ENCODE results near the gene SLC15A3.
"Not testable (repeated sequence)": the region's sequence is repeated elsewhere in the genome, so short reads cannot be mapped to it uniquely, and the experiment has no call there.

The SLC15A3 gene

GRCh38 chr11:60914633-60915247 is 37.2 kb downstream of the SLC15A3 start:
- no CpG with 5 or more reads among the region's 31 CpGs for WGBS (ENCODE audit: insufficient coverage, insufficient read length)
- no peaks in the 10 kb centered on the region for H3K9me3 ChIP-seq (ENCODE audit: control insufficient read depth, insufficient read depth, low read length)
- DNase-seq (ENCODE audit: low read depth, low spot score) = no peak

GRCh38 chr11:60913793-60914632 is 38.0 kb downstream of the SLC15A3 start, which contains the start of gene TMEM109:
Gene TMEM109 (plus strand): TSS chr11:60914158. CDS start chr11:60919694, 5,536 bp downstream.
- no peaks in the 10 kb centered on the region for H3K36me3 ChIP-seq (ENCODE audit: control insufficient read depth, insufficient read depth, low read length)
- no peak within 1 kb of the TSS for H3K27ac ChIP-seq (ENCODE audit: low read length)
- no CpG with 5 or more reads among the region's 70 CpGs for WGBS (ENCODE audit: insufficient coverage, insufficient read length)
- H3K9me3 ChIP-seq (ENCODE audit: control insufficient read depth, insufficient read depth, low read length) = no peaks in the 10 kb centered on the region
- peak; percentile 58 for DNase-seq (ENCODE audit: low read depth, low spot score)
- no peaks in the 10 kb centered on the region for H3K27me3 ChIP-seq (ENCODE audit: control insufficient read depth, insufficient read depth, low read length)
- peak within 1 kb of the TSS; percentile 33; the same call in 1 of the 2 replicates for H3K4me3 ChIP-seq (ENCODE audit: low read length)
- H3K4me1 ChIP-seq (ENCODE audit: control insufficient read depth, insufficient read depth, low read length) = peaks cover 6% of the 10 kb centered on the region

More at GRCh38 chr11:60914633-60915247, 37.2 kb downstream of the SLC15A3 start:
- Histone ChIP-seq H3K4me1 (ENCODE audit: control insufficient read depth, insufficient read depth, low read length) (peaks cover 6% of the 10 kb centered on the region), H3K36me3 (ENCODE audit: control insufficient read depth, insufficient read depth, low read length) (no peaks in the 10 kb centered on the region), H3K27ac (ENCODE audit: low read length) (no peak overlapping the region), H3K27me3 (ENCODE audit: control insufficient read depth, insufficient read depth, low read length) (no peaks in the 10 kb centered on the region), H3K4me3 (ENCODE audit: low read length) (peak overlapping the region; percentile 33; the same call in 1 of the 2 replicates)

GRCh38 chr11:60912851-60913528 is 39.0 kb downstream of the SLC15A3 start:
- Histone ChIP-seq H3K4me3 (ENCODE audit: low read length) (no peak overlapping the region; the same call in 1 of the 2 replicates), H3K9me3 (ENCODE audit: control insufficient read depth, insufficient read depth, low read length) (no peaks in the 10 kb centered on the region), H3K36me3 (ENCODE audit: control insufficient read depth, insufficient read depth, low read length) (no peaks in the 10 kb centered on the region), H3K27ac (ENCODE audit: low read length) (no peak overlapping the region), H3K27me3 (ENCODE audit: control insufficient read depth, insufficient read depth, low read length) (no peaks in the 10 kb centered on the region), H3K4me1 (ENCODE audit: control insufficient read depth, insufficient read depth, low read length) (peaks cover 5% of the 10 kb centered on the region; the same call in 1 of the 2 replicates)
- WGBS (ENCODE audit: insufficient coverage, insufficient read length) = no CpG with 5 or more reads among the region's 22 CpGs
- no peak for DNase-seq (ENCODE audit: low read depth, low spot score)

- 100% methylated on average over 1 of the region's 12 CpGs for WGBS (ENCODE audit: insufficient coverage, insufficient read length)
- Histone ChIP-seq H3K4me1 (ENCODE audit: control insufficient read depth, insufficient read depth, low read length) (peaks cover 5% of the 10 kb centered on the region; the same call in 1 of the 2 replicates), H3K27me3 (ENCODE audit: control insufficient read depth, insufficient read depth, low read length) (no peaks in the 10 kb centered on the region)
These were observed 39.6 kb downstream of the SLC15A3 start for GRCh38 chr11:60912223-60912850.

GRCh38 chr11:60910711-60911380 is 41.1 kb downstream of the SLC15A3 start:
- no peaks in the 10 kb centered on the region for H3K36me3 ChIP-seq (ENCODE audit: control insufficient read depth, insufficient read depth, low read length)
- H3K9me3 ChIP-seq (ENCODE audit: control insufficient read depth, insufficient read depth, low read length) = no peaks in the 10 kb centered on the region
- WGBS (ENCODE audit: insufficient coverage, insufficient read length) = no CpG with 5 or more reads among the region's 5 CpGs
- no peak for DNase-seq (ENCODE audit: low read depth, low spot score)
- no peaks in the 10 kb centered on the region for H3K27me3 ChIP-seq (ENCODE audit: control insufficient read depth, insufficient read depth, low read length)
- H3K27ac ChIP-seq (ENCODE audit: low read length) = no peak overlapping the region
- no peak overlapping the region for H3K4me3 ChIP-seq (ENCODE audit: low read length)
- peaks cover 5% of the 10 kb centered on the region; the same call in 1 of the 2 replicates for H3K4me1 ChIP-seq (ENCODE audit: control insufficient read depth, insufficient read depth, low read length)

More at GRCh38 chr11:60912223-60912850, 39.6 kb downstream of the SLC15A3 start:
- DNase-seq (ENCODE audit: low read depth, low spot score) = no peak
- Histone ChIP-seq H3K9me3 (ENCODE audit: control insufficient read depth, insufficient read depth, low read length) (no peaks in the 10 kb centered on the region), H3K4me3 (ENCODE audit: low read length) (no peak overlapping the region; the same call in 1 of the 2 replicates), H3K27ac (ENCODE audit: low read length) (no peak overlapping the region), H3K36me3 (ENCODE audit: control insufficient read depth, insufficient read depth, low read length) (no peaks in the 10 kb centered on the region)

- no CpG with 5 or more reads among the region's 3 CpGs for WGBS (ENCODE audit: insufficient coverage, insufficient read length)
- H3K27ac ChIP-seq (ENCODE audit: low read length) = no peak overlapping the region
- no peak for DNase-seq (ENCODE audit: low read depth, low spot score)
These were observed 41.7 kb downstream of the SLC15A3 start for GRCh38 chr11:60910281-60910687.

GRCh38 chr11:60909680-60910280 is 42.2 kb downstream of the SLC15A3 start:
- DNase-seq (ENCODE audit: low read depth, low spot score); H3K27me3 ChIP-seq (ENCODE audit: control insufficient read depth, insufficient read depth, low read length); H3K4me3 ChIP-seq (ENCODE audit: low read length); H3K9me3 ChIP-seq (ENCODE audit: control insufficient read depth, insufficient read depth, low read length); H3K27ac ChIP-seq (ENCODE audit: low read length); H3K4me1 ChIP-seq (ENCODE audit: control insufficient read depth, insufficient read depth, low read length); H3K36me3 ChIP-seq (ENCODE audit: control insufficient read depth, insufficient read depth, low read length): not testable (repeated sequence)
- no CpG with 5 or more reads among the region's 3 CpGs for WGBS (ENCODE audit: insufficient coverage, insufficient read length)

More at GRCh38 chr11:60910281-60910687, 41.7 kb downstream of the SLC15A3 start:
- Histone ChIP-seq H3K9me3 (ENCODE audit: control insufficient read depth, insufficient read depth, low read length) (no peaks in the 10 kb centered on the region), H3K27me3 (ENCODE audit: control insufficient read depth, insufficient read depth, low read length) (no peaks in the 10 kb centered on the region), H3K36me3 (ENCODE audit: control insufficient read depth, insufficient read depth, low read length) (no peaks in the 10 kb centered on the region), H3K4me1 (ENCODE audit: control insufficient read depth, insufficient read depth, low read length) (0 out of 2 replicates have a peak, but pooled peaks cover 3% of the 10 kb centered on the region), H3K4me3 (ENCODE audit: low read length) (no peak overlapping the region)

- no CpG with 5 or more reads among the region's 1 CpG for WGBS (ENCODE audit: insufficient coverage, insufficient read length)
- no peak overlapping the region for H3K27ac ChIP-seq (ENCODE audit: low read length)
- H3K4me3 ChIP-seq (ENCODE audit: low read length) = no peak overlapping the region
- no peak for DNase-seq (ENCODE audit: low read depth, low spot score)
- H3K4me1 ChIP-seq (ENCODE audit: control insufficient read depth, insufficient read depth, low read length) = 0 out of 2 replicates have a peak, but pooled peaks cover 2% of the 10 kb centered on the region
- no peaks in the 10 kb centered on the region for H3K36me3 ChIP-seq (ENCODE audit: control insufficient read depth, insufficient read depth, low read length)
- H3K9me3 ChIP-seq (ENCODE audit: control insufficient read depth, insufficient read depth, low read length) = no peaks in the 10 kb centered on the region
- no peaks in the 10 kb centered on the region for H3K27me3 ChIP-seq (ENCODE audit: control insufficient read depth, insufficient read depth, low read length)
These were observed 43.2 kb downstream of the SLC15A3 start for GRCh38 chr11:60908803-60909202.

- peak within 1 kb of the TSS; percentile 86 for H3K4me3 ChIP-seq (ENCODE audit: low read length)
- no CpG with 5 or more reads among the region's 75 CpGs for WGBS (ENCODE audit: insufficient coverage, insufficient read length)
- 0 out of 2 replicates have a peak, but pooled peaks cover 4% of the 10 kb centered on the region for H3K36me3 ChIP-seq (ENCODE audit: control insufficient read depth, insufficient read depth, low read length)
- no peaks in the 10 kb centered on the region for H3K27me3 ChIP-seq (ENCODE audit: control insufficient read depth, insufficient read depth, low read length)
- DNase-seq (ENCODE audit: low read depth, low spot score) = peak; percentile 84
- no peaks in the 10 kb centered on the region for H3K9me3 ChIP-seq (ENCODE audit: control insufficient read depth, insufficient read depth, low read length)
- H3K27ac ChIP-seq (ENCODE audit: low read length) = no peak within 1 kb of the TSS
- no peaks in the 10 kb centered on the region for H3K4me1 ChIP-seq (ENCODE audit: control insufficient read depth, insufficient read depth, low read length)
These were observed 45.6 kb downstream of the SLC15A3 start, which contains the start of gene PRPF19 for GRCh38 chr11:60906132-60906972. Gene PRPF19 (minus strand): TSS chr11:60906585. CDS start chr11:60906382, 203 bp downstream.
